Psoas muscle (tissue), 8 donors: ENCODE results near the gene SGCG. TPM values are rescaled to one million over a fixed set of nuclear protein-coding genes. Genes with fewer than 3 reads are reported as not detected.
A peak's percentile ranks its signal among the peaks of the same experiment; 100 is the strongest.
"Not testable (repeated sequence)": the region's sequence is repeated elsewhere in the genome, so short reads cannot be mapped to it uniquely, and the experiment has no call there.

Experiments used
- ATAC-seq, 4 donors: fragments of 200-7000 bp; cut with Tn5 transposase; one replicate each; pipeline ENCODE4 v1.9.1; 2020; ENCODE audit warnings: moderate library complexity in 3 of 4, mild to moderate bottlenecking in 2 of 4
- DNase-seq, 2 donors: peaks; one replicate each; pipeline ENCODE4 v3.0.0-alpha.2; 2020
- H3K27ac ChIP-seq: fragments of 200-600 bp; one replicate; pipeline ENCODE4 v1.8.0; 2022
- H3K27me3 ChIP-seq, 3 donors: fragments of 200-600 bp in 1 of 3; one replicate each; pipeline versions ENCODE4 v1.6.1 to v1.8.0; 2013 to 2022; ENCODE audit warnings: low read length in 2 of 3, mild to moderate bottlenecking in 2 of 3, moderate library complexity in 1 of 3; ENCODE audit not compliant: insufficient read depth in 3 of 3
- H3K36me3 ChIP-seq, 2 donors: fragments of 200-600 bp in 1 of 2; one replicate each; pipeline versions ENCODE4 v1.6.1 to v1.8.0; 2013 to 2022; ENCODE audit warnings: low read depth in 1 of 2, mild to moderate bottlenecking in 1 of 2, moderate library complexity in 1 of 2; ENCODE audit not compliant: insufficient read depth in 1 of 2
- H3K4me1 ChIP-seq: fragments of 200-600 bp; one replicate; pipeline ENCODE4 v1.8.0; 2022
- H3K4me3 ChIP-seq: fragments of 200-600 bp; one replicate; pipeline ENCODE4 v1.8.0; 2022; ENCODE audit warnings: mild to moderate bottlenecking
- H3K9me3 ChIP-seq: fragments of 200-600 bp; one replicate; pipeline ENCODE4 v1.8.0; 2022
- CTCF ChIP-seq: fragments of 200-600 bp; IDR thresholded peaks from one replicate; pipeline ENCODE4 v1.8.0; 2022; ENCODE audit warnings: antibody characterized with exemption
- WGBS, 3 donors: extraction: QIAGEN DNeasy Blood & Tissue Kit; methylation state at CpG; one replicate each; pipeline versions ENCODE4 v1.1.6 to v1.1.7; 2013; 5-methylcytosine and 5-hydroxymethylcytosine counted together
- intact Hi-C, 2 donors: fragments of 100-400 bp; cut with DNase I; formaldehyde crosslinking; loops; one replicate each; pipeline versions ENCODE4 v1.11.0 to v1.14.2; 2022
- polyA plus RNA-seq, 3 donors: library from polyadenylated mRNA; stranded (reverse); fragments of 200-250 nt; gene quantifications; one replicate each; pipeline ENCODE4 v1.2.3, GENCODE V29; 2013
- total RNA-seq, 4 donors: library from RNA; stranded (reverse); fragmentation: NEBNext Ultra II Directional in 2 of 4; extraction: Animal tissue kit (Norgen Biotek cat#: 25700) in 2 of 4; gene quantifications; one replicate each; pipeline versions ENCODE4 v1.2.1 to v1.2.4, GENCODE V29; 2021 to 2023
- donor health status: healthy with polysubstance abuse.
- donor health status: DM: no; HTN: no; CAD: no; lungs with moderate emphysema.
- donor health status: Bipolar disorder and iron deficiency.
- donor health status: healthy.
- donor health status: DM: yes; HTN: yes; CAD: no.
- donor health status: DM: no; HTN: no; CAD: no.
- donor health status: DM: no; HTN: no; CAD: no.
- donor health status: DM: yes; HTN: yes; CAD: no.

Gene SGCG
- total and polyA plus RNA-seq, 7 donors, result 1.4 to 77.6 (median 32.0) TPM

DNA sequence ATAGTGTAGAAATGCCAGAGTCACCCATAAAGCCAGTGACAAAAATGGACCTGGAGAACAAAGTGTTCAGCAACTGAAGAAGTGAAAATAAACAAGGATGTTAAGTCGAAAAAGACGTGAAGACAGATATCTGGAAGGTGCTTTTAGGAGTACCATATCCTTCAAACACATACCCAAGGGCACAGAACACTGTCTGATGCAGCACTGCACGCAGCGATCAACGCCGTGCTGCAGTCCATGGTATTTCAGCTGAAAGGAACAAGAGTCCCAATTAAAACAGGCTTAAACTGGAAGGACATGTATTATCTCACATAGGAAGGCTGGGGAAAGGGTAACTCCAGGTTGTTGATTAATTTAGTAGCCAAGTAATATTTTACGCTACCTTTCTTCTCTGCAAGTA is 108.2 kb downstream of the SGCG start:
- intact Hi-C loops, result no loop called here
- WGBS, 3 donors, result 32 to 56% (median 44%) methylated on average over 7 of the region's 7 CpGs
- Histone ChIP-seq H3K4me1 (no peaks in the 10 kb centered on the region), H3K4me3 (no peak overlapping the region), H3K9me3 (no peaks in the 10 kb centered on the region), H3K27ac (no peak overlapping the region), H3K36me3 (no peaks in the 10 kb centered on the region), H3K27me3 (no peaks in the 10 kb centered on the region)
- no peak for TF ChIP-seq CTCF
- ATAC-seq, result peak in 3 of 4 donors; percentile 63 to 72 (median 64)
- DNase-seq, result no peak

- H3K27ac ChIP-seq, result no peak overlapping the region
- DNase-seq (no peak), ATAC-seq (peak; percentile 46 to 78 (median 76))
- H3K9me3 ChIP-seq, result no peaks in the 10 kb centered on the region
- no peaks in the 10 kb centered on the region for H3K4me1 ChIP-seq
- intact Hi-C loops, result no loop called here
- 32 to 48% (median 36%) methylated on average over 5 of the region's 5 CpGs for WGBS, 3 donors
- H3K27me3 ChIP-seq, result no peaks in the 10 kb centered on the region
- H3K4me3 ChIP-seq, result no peak overlapping the region
- no peak for TF ChIP-seq CTCF
- no peaks in the 10 kb centered on the region for H3K36me3 ChIP-seq
Measured at GRCh38 chr13:23289917-23290357, 109.2 kb downstream of the SGCG start.

- H3K9me3 ChIP-seq, result no peaks in the 10 kb centered on the region
- no peaks in the 10 kb centered on the region for H3K4me1 ChIP-seq
- DNase-seq (no peak), ATAC-seq (no peak)
- WGBS, 3 donors, result 88 to 93% (median 91%) methylated on average over 1 of the region's 1 CpG
- no peaks in the 10 kb centered on the region for H3K27me3 ChIP-seq
- no peak overlapping the region for H3K27ac ChIP-seq
- no peak overlapping the region for H3K4me3 ChIP-seq
- intact Hi-C loops, result no loop called here
- TF ChIP-seq CTCF, result no peak
- peaks cover 0 to 17% of the 10 kb centered on the region in 2 donors for H3K36me3 ChIP-seq
Measured at GRCh38 chr13:23292586-23292985, 111.8 kb downstream of the SGCG start.

DNA sequence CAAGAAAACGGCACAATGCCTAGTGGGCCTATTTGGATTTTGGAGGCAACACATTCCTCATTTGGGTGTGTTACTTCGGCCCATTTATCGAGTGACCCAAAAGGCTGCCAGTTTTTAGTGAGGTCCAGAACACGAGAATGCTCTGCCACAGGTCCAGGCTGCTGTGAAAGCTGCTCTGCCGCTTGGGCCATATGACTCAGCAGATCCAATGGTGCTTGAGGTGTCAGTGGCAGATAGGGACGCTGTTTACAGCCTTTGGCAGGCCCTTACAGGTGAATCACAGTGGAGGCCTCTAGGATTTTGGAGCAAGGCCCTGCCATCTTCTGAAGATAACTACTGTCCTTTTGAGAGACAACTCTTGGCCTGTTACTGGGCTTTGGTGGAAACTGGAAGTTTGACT is 134.1 kb downstream of the SGCG start:
- WGBS, 3 donors, result 77 to 93% (median 92%) methylated on average over 6 of the region's 6 CpGs
- intact Hi-C loops, ATAC-seq, H3K4me3 ChIP-seq, H3K27me3 ChIP-seq, DNase-seq, H3K27ac ChIP-seq, H3K4me1 ChIP-seq, H3K9me3 ChIP-seq: not testable (repeated sequence)
- peaks cover 0 to 12% of the 10 kb centered on the region in 2 donors for H3K36me3 ChIP-seq

- Histone ChIP-seq H3K36me3 (no peaks in the 10 kb centered on the region), H3K4me3 (no peak overlapping the region), H3K4me1 (peaks cover 24% of the 10 kb centered on the region), H3K27ac (peak overlapping the region; percentile 81), H3K27me3 (no peaks in the 10 kb centered on the region), H3K9me3 (no peaks in the 10 kb centered on the region)
- ATAC-seq, result no peak
- TF ChIP-seq CTCF, result no peak
- no peak for DNase-seq
- WGBS, 3 donors, result 60 to 74% (median 67%) methylated on average over 3 of the region's 3 CpGs
- intact Hi-C loops, result no loop called here
Measured at GRCh38 chr13:23319883-23320224, 139.1 kb downstream of the SGCG start.
